Activated CD8-positive, alpha-beta T cell treated with anti-CD3 and anti-CD28 coated beads for 36 hours (primary cell): ENCODE results near the gene GLRX3. TPM values are rescaled to one million over a fixed set of nuclear protein-coding genes. Genes with fewer than 3 reads are reported as not detected.
A peak's percentile ranks its signal among the peaks of the same experiment; 100 is the strongest.

ENCODE experiments used
- ATAC-seq: fragments of 200-7000 bp; cut with Tn5 transposase; one replicate; pipeline ENCODE4 v1.10.0; 2021; ENCODE audit warnings: mild to moderate bottlenecking, moderate library complexity
- CTCF ChIA-PET: fragments of 350-600 bp; sonication (Branson Sonifier 250); formaldehyde crosslinking; loops from one replicate; lab custom pipeline; 2021; ENCODE audit warnings: antibody characterized with exemption; lab: Charles Lee
- POLR2A ChIA-PET: fragments of 350-600 bp; sonication (Branson Sonifier 250); formaldehyde crosslinking; loops from one replicate; lab custom pipeline; 2021; ENCODE audit warnings: antibody characterized with exemption; lab: Charles Lee
- DNase-seq: peaks from one replicate; pipeline ENCODE4 v3.0.0-alpha.2; 2020
- H3K27ac Mint-ChIP-seq: one replicate; pipeline ENCODE4 v1.8.0; 2021; ENCODE audit warnings: mild to moderate bottlenecking, mixed read lengths
- H3K27me3 Mint-ChIP-seq: one replicate; pipeline ENCODE4 v1.8.0; 2021; ENCODE audit warnings: mixed read lengths
- H3K36me3 Mint-ChIP-seq: one replicate; pipeline ENCODE4 v1.8.0; 2021; ENCODE audit warnings: low read depth, mixed read lengths
- H3K4me1 Mint-ChIP-seq: one replicate; pipeline ENCODE4 v1.8.0; 2021; ENCODE audit warnings: low read depth, mixed read lengths
- H3K4me3 Mint-ChIP-seq: one replicate; pipeline ENCODE4 v1.8.0; 2021; ENCODE audit warnings: mild to moderate bottlenecking, moderate library complexity, mixed read lengths
- H3K9me3 Mint-ChIP-seq: one replicate; pipeline ENCODE4 v1.8.0; 2021; ENCODE audit warnings: mixed read lengths
- intact Hi-C: fragments of 100-400 bp; cut with micrococcal nuclease; formaldehyde crosslinking; loops from one replicate; pipeline ENCODE4 v1.10.0; 2022
- total RNA-seq, 2 experiments: library from RNA; stranded (reverse); gene quantifications; one replicate each; pipeline ENCODE4 v1.2.3, GENCODE V29; 2021
- TF ChIP-seq, protein P1 (sequence below): fragments of 200-600 bp; IDR thresholded peaks from one replicate; pipeline ENCODE4 v1.8.0; 2022; ENCODE audit warnings: antibody characterized with exemption, mild to moderate bottlenecking

GLRX3 gene
- total RNA-seq, 2 experiments from 2014 or later = 109 to 121 TPM

DNA sequence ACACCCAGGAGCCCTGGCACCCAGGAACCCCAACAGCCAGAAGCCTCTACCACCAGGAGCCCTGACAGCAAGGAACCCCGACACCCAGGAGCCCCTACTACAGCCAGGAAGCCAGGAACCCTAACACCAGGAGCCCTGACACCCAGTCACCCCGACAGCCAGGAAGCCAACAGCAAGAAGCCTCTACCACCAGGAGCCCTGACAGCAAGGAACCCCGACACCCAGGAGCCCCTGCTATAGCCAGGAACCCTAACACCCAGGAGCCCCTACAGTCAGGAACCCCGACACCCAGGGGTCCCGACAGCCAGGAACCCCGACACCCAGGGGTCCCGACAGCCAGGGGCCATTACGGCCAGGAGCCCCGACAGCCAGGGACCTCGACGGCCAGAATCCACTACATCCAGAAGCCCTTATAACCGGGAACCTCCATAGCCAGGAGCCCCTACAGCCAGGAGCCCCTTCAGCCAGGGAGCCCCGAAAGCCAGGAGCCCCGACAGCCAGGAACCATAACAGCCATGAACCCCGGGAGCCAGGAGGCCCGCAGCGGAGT is 440 bp upstream of the GLRX3 start:
- Mint-ChIP-seq H3K4me3 (peak overlapping the region; percentile 82), H3K9me3 (no peaks in the 10 kb centered on the region), H3K27ac (peak overlapping the region; percentile 49), H3K4me1 (peaks cover 34% of the 10 kb centered on the region), H3K27me3 (peaks cover 12% of the 10 kb centered on the region), H3K36me3 (peaks cover 10% of the 10 kb centered on the region)
- TF ChIP-seq, protein P1, sequence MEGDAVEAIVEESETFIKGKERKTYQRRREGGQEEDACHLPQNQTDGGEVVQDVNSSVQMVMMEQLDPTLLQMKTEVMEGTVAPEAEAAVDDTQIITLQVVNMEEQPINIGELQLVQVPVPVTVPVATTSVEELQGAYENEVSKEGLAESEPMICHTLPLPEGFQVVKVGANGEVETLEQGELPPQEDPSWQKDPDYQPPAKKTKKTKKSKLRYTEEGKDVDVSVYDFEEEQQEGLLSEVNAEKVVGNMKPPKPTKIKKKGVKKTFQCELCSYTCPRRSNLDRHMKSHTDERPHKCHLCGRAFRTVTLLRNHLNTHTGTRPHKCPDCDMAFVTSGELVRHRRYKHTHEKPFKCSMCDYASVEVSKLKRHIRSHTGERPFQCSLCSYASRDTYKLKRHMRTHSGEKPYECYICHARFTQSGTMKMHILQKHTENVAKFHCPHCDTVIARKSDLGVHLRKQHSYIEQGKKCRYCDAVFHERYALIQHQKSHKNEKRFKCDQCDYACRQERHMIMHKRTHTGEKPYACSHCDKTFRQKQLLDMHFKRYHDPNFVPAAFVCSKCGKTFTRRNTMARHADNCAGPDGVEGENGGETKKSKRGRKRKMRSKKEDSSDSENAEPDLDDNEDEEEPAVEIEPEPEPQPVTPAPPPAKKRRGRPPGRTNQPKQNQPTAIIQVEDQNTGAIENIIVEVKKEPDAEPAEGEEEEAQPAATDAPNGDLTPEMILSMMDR = no peak
- ChIA-PET POLR2A (interaction anchor here (0.7 to 6.0 kb wide), 4 partner anchors 12 to 37 kb away, joined by 3 to 54 read pairs (median 4); partner anchors contain the start of gene C10orf143), CTCF (interaction anchor here (2.2 to 4.5 kb wide), 2 partner anchors 8 to 25 kb away, joined by 11 to 32 read pairs; partner anchors contain the start of gene C10orf143)
- DNase-seq (no peak), ATAC-seq (no peak)
- intact Hi-C loops = no loop called here

DNA sequence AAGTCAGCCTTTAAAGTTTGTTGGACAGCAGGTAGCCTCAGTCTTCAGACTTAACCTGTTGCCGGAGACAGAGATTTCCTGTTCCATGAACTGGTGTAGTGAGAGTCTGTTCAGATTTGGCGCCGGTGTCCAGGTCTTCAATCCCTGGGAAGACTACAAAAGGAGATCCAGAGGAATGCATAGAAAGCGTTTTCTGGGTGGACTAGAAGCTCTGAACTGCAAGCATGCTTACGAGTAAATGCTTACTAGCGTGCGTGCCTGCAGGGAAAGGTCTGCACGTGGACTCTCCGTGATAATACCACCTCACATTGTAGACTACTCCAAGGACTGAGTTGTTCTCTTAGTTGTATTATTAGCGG is 878 bp downstream of the GLRX3 start:
- Mint-ChIP-seq H3K27ac (peak overlapping the region; percentile 77), H3K4me1 (peaks cover 46% of the 10 kb centered on the region), H3K27me3 (peaks cover 3% of the 10 kb centered on the region), H3K36me3 (peaks cover 16% of the 10 kb centered on the region), H3K4me3 (peak overlapping the region; percentile 88), H3K9me3 (no peaks in the 10 kb centered on the region)
- DNase-seq = peak; percentile 25
- no peak for ATAC-seq
- TF ChIP-seq, protein P1 = no peak
- intact Hi-C loops = loop anchor here (1.0 kb wide), 1 partner anchor 26 kb away; no protein-coding TSS in a partner anchor
- ChIA-PET POLR2A (interaction anchor here (1.1 to 6.0 kb wide), 4 partner anchors 9 to 26 kb away, joined by 3 to 54 read pairs (median 4); partner anchors contain the start of gene C10orf143), CTCF (interaction anchor here (1.0 to 4.5 kb wide), 3 partner anchors 9 to 42 kb away, joined by 3 to 32 read pairs (median 11); partner anchors contain the start of gene C10orf143)

DNA sequence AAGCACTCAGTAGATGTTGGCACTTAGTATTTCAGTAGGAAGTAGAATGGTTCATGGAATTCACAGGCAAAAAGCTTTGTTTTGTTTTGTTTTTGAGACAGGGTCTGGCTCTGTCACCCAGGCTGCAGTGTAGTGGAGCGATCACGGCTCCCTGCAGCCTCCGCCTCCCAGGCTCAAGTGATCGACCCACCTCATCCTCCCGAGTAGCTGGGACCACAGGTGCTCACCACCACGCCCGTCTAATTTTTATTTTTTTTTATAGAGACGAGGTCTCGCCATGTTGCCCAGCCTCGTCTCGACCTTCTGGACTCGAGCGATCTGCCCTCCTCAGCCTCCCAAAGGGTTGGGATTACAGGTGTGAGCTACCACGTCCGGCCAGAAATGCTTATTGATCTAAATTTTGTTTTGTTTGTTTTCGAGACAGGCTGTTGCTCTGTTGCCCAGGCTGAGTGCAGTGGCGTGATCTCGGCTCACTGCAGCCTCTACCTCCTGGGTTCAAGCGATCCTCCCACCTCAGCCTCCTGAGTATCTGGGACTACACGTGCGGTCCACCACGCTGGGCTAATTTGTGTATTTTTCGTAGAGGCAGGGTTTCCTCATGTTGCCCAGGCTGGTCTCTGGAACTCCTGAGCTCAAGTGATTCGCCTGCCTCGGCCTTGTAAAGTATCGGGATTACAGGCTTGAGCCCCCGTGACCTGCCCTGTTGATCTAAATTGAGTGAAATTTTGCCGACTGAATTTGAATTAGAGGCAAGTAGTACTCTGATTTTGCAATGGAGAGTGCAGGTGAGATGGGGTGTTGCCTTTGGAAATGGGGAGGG is 1.7 kb downstream of the GLRX3 start:
- no peaks in the 10 kb centered on the region for H3K9me3 Mint-ChIP-seq
- intact Hi-C loops = loop anchor here (1.0 kb wide), 1 partner anchor 27 kb away; no protein-coding TSS in a partner anchor
- POLR2A ChIA-PET = interaction anchor here (1.7 to 6.0 kb wide), 3 partner anchors 10 to 27 kb away, joined by 5 to 54 read pairs (median 10); partner anchors contain the start of gene C10orf143
- TF ChIP-seq, protein P1 = no peak
- H3K4me3 Mint-ChIP-seq = peak overlapping the region; percentile 88
- H3K36me3 Mint-ChIP-seq = peaks cover 24% of the 10 kb centered on the region
- H3K27me3 Mint-ChIP-seq = peaks cover 2% of the 10 kb centered on the region
- ATAC-seq (no peak), DNase-seq (no peak)
- peaks cover 54% of the 10 kb centered on the region for H3K4me1 Mint-ChIP-seq
- CTCF ChIA-PET = interaction anchor here (1.0 to 4.5 kb wide), 4 partner anchors 10 to 42 kb away, joined by 3 to 32 read pairs (median 11); partner anchors contain the start of gene C10orf143
- H3K27ac Mint-ChIP-seq = peak overlapping the region; percentile 77

DNA sequence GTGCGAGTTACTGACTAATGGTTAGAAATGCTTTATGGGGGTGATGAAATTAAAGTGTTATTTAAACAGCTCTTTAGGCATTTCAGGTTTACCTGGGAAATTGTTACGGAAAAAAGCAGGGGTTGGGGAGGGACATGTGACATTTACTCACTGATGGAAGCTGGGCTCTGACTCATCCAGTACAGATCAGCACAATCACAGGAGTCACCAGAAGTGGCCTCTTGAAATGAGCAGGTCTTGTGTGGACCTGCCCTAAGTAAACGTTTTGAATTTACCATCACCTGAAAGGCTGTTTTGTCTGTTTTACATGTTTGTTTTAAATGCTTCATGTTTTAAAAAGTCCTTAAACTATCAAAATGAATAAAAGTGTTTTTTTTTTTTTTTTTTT is 2.3 kb downstream of the GLRX3 start:
- no peaks in the 10 kb centered on the region for H3K9me3 Mint-ChIP-seq
- H3K36me3 Mint-ChIP-seq = peaks cover 29% of the 10 kb centered on the region
- intact Hi-C loops = no loop called here
- POLR2A ChIA-PET = interaction anchor here (1.7 to 6.0 kb wide), 2 partner anchors 11 to 28 kb away, joined by 10 to 54 read pairs; partner anchors contain the start of gene C10orf143
- DNase-seq (peak; percentile 47), ATAC-seq (peak; percentile 32)
- CTCF ChIA-PET = interaction anchor here (2.5 to 4.5 kb wide), 2 partner anchors 11 to 28 kb away, joined by 11 to 32 read pairs; partner anchors contain the start of gene C10orf143
- TF ChIP-seq, protein P1 = no peak
- peaks cover 57% of the 10 kb centered on the region for H3K4me1 Mint-ChIP-seq
- H3K27ac Mint-ChIP-seq = peak overlapping the region; percentile 58
- peak overlapping the region; percentile 88 for H3K4me3 Mint-ChIP-seq
- H3K27me3 Mint-ChIP-seq = peaks cover 2% of the 10 kb centered on the region
